ENCODE measurements around the gene MYBPHL.

DNA sequence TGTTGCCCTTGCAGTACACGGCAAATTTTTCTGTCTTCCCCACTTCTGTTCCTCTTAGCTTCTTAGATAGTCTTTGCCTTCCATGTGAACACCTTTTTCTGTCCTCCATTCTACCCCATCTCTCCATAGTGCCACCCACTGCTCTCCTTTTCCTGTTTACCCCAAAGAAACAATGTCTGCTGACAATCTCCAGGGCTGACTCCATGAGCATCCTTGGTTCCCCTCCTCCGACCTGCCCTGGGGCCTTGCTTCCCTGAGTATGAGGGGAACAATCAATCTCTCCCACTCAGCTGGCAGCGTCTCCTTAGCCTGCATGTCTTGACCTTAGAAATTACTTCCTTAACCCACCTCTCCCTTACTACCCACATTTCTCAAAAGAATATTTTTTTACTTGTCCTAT, 12.3 kb upstream of the MYBPHL start:
- TF ChIP-seq, protein P1, sequence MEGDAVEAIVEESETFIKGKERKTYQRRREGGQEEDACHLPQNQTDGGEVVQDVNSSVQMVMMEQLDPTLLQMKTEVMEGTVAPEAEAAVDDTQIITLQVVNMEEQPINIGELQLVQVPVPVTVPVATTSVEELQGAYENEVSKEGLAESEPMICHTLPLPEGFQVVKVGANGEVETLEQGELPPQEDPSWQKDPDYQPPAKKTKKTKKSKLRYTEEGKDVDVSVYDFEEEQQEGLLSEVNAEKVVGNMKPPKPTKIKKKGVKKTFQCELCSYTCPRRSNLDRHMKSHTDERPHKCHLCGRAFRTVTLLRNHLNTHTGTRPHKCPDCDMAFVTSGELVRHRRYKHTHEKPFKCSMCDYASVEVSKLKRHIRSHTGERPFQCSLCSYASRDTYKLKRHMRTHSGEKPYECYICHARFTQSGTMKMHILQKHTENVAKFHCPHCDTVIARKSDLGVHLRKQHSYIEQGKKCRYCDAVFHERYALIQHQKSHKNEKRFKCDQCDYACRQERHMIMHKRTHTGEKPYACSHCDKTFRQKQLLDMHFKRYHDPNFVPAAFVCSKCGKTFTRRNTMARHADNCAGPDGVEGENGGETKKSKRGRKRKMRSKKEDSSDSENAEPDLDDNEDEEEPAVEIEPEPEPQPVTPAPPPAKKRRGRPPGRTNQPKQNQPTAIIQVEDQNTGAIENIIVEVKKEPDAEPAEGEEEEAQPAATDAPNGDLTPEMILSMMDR (conservative IDR thresholded peaks at IDR 0.05; ENCODE audit: low read depth in 2 of 2) = no peak
- TF ChIP-seq POLR2AphosphoS5 (IDR thresholded peaks at IDR 0.05; ENCODE audit: low read depth) (no peak), EZH2phosphoT487 (IDR thresholded peaks at IDR 0.05; ENCODE audit: unreplicated experiment) (no peak), ZNF462 (CRISPR knock-in tag; IDR thresholded peaks at IDR 0.05) (no peak)

Data from GM23338 (cell line).